Fibroblast of mammary gland (primary cell): ENCODE data around the gene CRK.
"Not testable (repeated sequence)": the region's sequence is repeated elsewhere in the genome, so short reads cannot be mapped to it uniquely, and the experiment has no call there.

Experiments
- DNase-seq: peaks from one replicate; pipeline ENCODE4 v3.0.0-alpha.2; 2010; ENCODE audit warnings: low read depth
- H3K4me3 ChIP-seq: 2 replicates; pipeline ENCODE4 v1.5.1; 2011; ENCODE audit warnings: low read depth, mild to moderate bottlenecking, low read length, moderate library complexity; ENCODE audit not compliant: control insufficient read depth
- TF ChIP-seq, protein P1 (sequence below): conservative IDR thresholded peaks from 2 replicates; pipeline ENCODE4 v1.5.1; 2011; ENCODE audit warnings: low read depth, low read length, inconsistent platforms; ENCODE audit not compliant: control insufficient read depth, insufficient read depth

The CRK gene

DNA sequence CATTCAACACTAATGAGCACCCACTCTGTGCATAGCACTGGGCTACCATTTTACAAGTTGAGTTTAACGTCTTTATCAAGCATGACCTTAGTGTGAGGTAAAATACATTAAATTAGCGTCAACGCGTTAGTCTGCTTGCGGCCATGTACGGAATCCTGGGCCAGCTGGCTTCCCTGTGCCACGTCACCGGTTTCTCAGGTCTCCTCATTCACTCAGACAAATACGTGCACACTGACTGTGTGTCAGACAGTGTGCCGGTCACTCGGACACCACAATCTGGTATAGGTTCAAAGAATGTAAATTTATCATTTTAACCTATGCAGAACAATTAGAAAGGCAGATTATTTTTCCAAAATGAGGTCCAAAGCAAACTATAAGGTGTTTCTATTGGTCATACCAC lies 34.6 kb downstream of the CRK start:
- no peak for DNase-seq
- TF ChIP-seq, protein P1, sequence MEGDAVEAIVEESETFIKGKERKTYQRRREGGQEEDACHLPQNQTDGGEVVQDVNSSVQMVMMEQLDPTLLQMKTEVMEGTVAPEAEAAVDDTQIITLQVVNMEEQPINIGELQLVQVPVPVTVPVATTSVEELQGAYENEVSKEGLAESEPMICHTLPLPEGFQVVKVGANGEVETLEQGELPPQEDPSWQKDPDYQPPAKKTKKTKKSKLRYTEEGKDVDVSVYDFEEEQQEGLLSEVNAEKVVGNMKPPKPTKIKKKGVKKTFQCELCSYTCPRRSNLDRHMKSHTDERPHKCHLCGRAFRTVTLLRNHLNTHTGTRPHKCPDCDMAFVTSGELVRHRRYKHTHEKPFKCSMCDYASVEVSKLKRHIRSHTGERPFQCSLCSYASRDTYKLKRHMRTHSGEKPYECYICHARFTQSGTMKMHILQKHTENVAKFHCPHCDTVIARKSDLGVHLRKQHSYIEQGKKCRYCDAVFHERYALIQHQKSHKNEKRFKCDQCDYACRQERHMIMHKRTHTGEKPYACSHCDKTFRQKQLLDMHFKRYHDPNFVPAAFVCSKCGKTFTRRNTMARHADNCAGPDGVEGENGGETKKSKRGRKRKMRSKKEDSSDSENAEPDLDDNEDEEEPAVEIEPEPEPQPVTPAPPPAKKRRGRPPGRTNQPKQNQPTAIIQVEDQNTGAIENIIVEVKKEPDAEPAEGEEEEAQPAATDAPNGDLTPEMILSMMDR: no peak
- H3K4me3 ChIP-seq: no peak overlapping the region

DNA sequence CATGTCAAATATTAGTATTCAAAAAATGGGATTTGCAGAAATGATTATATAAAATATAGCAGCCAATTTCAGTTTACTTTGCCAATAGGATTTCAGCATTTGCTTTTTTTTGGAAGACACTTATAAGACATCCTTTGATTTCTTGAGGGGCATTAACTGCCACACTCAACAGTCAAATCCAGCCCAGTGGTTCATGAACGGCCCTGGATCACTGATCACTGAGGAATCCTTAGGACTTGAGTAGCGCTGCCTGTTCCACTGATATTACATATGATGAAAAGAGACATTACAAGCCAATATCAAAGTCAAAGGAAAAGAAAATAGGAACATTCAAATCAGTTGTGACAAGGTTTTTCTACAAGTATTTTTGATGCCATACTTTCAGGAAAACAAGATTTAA lies 35.1 kb downstream of the CRK start:
- H3K4me3 ChIP-seq: no peak overlapping the region
- TF ChIP-seq, protein P1: no peak
- DNase-seq: no peak

DNA sequence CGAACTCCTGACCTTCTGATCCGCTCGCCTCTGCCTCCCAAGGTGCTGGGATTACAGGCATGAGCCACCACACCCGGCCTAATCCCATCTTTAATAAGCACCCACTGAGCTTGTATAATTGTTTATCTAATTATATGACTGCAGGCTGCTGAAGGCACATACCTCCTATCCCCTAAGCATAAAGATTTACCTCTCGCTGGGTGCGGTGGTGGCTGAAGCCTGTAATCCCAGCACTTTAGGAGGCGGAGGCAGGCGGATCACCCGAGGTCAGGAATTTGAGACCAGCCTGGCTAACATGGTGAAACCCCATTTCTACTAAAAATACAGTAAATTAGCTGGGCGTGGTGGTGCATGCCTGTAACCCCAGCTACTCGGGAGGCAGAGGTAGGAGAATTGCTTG lies 35.9 kb downstream of the CRK start:
- no peak for DNase-seq
- no peak overlapping the region for H3K4me3 ChIP-seq
- TF ChIP-seq, protein P1: no peak

DNA sequence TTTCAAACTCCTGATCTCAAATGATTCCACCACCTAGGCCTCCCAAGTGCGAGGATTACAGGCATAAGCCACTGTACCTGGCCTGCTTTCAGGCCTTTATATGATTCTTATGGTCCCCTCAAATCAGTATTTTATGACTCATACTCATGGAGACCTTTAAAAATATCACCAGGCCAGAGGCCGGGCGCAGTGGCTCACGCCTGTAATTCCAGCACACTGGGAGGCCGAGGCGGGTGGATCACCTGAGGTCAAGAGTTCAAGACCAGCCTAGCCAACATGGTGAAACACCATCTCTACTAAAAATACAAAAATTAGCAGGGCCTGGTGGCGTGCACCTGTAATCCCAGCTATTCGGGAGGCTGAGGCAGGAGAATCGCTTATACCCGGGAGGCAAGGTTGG lies 37.6 kb downstream of the CRK start:
- DNase-seq, H3K4me3 ChIP-seq: not testable (repeated sequence)

DNA sequence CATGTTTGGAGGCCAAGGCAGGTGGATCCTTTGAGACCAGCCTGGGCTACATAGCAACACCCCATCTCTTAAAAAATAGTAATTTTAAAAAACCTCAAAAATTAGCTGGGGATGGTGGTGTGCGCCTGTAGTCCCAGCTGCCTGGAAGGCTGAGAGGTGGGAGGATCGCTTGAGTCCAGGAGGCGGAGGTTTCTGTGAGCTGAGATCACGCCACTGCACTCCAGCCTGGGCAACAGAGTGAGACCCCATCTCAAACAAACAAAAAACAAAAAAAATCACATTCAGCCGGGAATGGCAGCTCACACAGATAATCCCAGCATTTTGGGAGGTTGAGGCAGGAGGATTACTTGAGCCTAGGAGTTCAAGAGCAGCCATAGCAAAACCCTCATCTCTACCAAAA lies 39.6 kb downstream of the CRK start:
- no peak for DNase-seq
- H3K4me3 ChIP-seq: no peak overlapping the region
- TF ChIP-seq, protein P1: no peak

DNA sequence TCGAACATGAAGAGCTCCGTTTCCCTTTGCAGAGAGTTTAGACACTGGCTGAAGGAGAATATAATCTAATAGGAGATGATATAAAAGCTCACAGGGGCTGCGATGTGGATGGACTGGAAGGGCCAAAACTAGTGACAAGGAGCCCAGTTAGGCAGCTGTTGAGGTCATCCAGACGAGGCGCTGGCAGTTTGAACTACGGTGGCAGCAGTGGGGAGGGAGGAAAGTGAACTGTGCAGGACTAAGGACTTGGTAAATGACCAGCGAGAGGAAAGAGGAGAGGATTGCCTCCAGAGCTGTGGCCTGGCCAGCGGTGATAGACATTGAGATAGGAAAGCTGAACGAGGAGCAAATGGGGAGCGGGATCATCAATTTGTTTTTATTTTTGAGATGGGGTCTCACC lies 41.4 kb downstream of the CRK start:
- DNase-seq: no peak
- TF ChIP-seq, protein P1: no peak
- no peak overlapping the region for H3K4me3 ChIP-seq

DNA sequence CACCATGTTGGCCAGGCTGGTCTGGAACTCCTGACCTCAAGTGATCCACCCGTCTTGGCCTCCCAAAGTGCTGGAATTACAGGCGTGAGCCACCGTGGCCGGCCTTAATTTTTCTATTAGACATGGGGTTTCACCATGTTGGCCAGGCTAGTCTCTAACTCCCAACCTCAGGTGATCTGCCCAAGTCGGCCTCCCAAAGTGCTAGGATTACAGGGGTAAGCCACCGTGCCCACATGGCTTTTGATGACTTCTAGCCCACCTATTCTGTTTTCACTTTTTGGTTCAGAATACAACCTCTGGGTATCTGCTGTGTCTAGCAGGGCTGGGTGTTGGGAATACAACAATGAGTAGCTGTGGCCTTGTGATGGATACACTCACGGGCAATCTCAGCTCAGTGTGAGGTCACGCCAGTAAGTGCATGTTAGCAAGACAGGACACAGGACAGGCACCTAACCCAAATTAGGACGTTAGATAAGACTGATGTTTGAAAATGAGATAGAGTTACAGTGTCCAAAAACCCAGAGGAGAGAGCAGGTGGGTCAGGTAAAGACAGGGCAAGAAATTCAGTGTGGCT lies 41.9 kb downstream of the CRK start:
- no peak overlapping the region for H3K4me3 ChIP-seq
- TF ChIP-seq, protein P1: no peak
- DNase-seq: no peak
